Keratinocyte (primary cell): ENCODE results near the gene RBM38. TPM values are rescaled to one million over a fixed set of nuclear protein-coding genes. Genes with fewer than 3 reads are reported as not detected.

Experiments used
- DNase-seq: peaks from one replicate; pipeline ENCODE4 v3.0.0-alpha.2; 2011; ENCODE audit warnings: low read depth, missing footprints, low spot score
- FAIRE-seq: peaks from 2 replicates; lab custom pipeline; 2011; peaks lifted over from hg19 to GRCh38; lab: Jason Lieb, UNC
- H2AFZ ChIP-seq: 2 replicates; pipeline ENCODE4 v1.6.0; 2012; ENCODE audit warnings: low read length, control low read depth, inconsistent platforms; ENCODE audit not compliant: control insufficient read depth
- H3K27ac ChIP-seq: 2 replicates; pipeline ENCODE4 v1.5.1; 2011; ENCODE audit warnings: low read length; ENCODE audit not compliant: control insufficient read depth, insufficient read depth
- H3K27me3 ChIP-seq: 3 replicates; pipeline ENCODE4 v1.6.0; 2011; ENCODE audit warnings: low read length; ENCODE audit not compliant: control insufficient read depth, insufficient read depth; ENCODE audit errors: extremely low read depth
- H3K36me3 ChIP-seq, 2 experiments: 2 replicates in 1 of 2; 3 replicates in 1 of 2; pipeline ENCODE4 v1.5.1; 2011; ENCODE audit warnings: low read length in 2 of 2, mild to moderate bottlenecking in 1 of 2; ENCODE audit not compliant: control insufficient read depth in 2 of 2, insufficient read depth in 2 of 2; ENCODE audit errors: extremely low read depth in 1 of 2
- H3K4me1 ChIP-seq: 3 replicates; pipeline ENCODE4 v1.5.1; 2011; ENCODE audit warnings: low read length; ENCODE audit not compliant: control insufficient read depth, insufficient read depth; ENCODE audit errors: extremely low read depth
- H3K4me2 ChIP-seq: 3 replicates; pipeline ENCODE4 v1.6.0; 2011; ENCODE audit warnings: low read depth, low read length; ENCODE audit not compliant: control insufficient read depth, insufficient read depth; ENCODE audit errors: extremely low read depth
- H3K4me3 ChIP-seq, 3 experiments: fragments of 200-600 bp in 1 of 3; sonication (generic) in 1 of 3; 2 replicates in 2 of 3; 3 replicates in 1 of 3; pipeline ENCODE4 v1.5.1; 2011 to 2016; ENCODE audit warnings: low read length in 3 of 3, mild to moderate bottlenecking in 3 of 3, control low read depth in 2 of 3, inconsistent platforms in 1 of 3, low read depth in 1 of 3, mixed read lengths in 1 of 3, mixed run types in 1 of 3, moderate library complexity in 1 of 3; ENCODE audit not compliant: control insufficient read depth in 2 of 3, insufficient read depth in 2 of 3; ENCODE audit errors: extremely low read depth in 1 of 3
- H3K79me2 ChIP-seq: 2 replicates; pipeline ENCODE4 v1.6.0; 2012; ENCODE audit warnings: low read length; ENCODE audit not compliant: control insufficient read depth, insufficient read depth
- H3K9ac ChIP-seq: 3 replicates; pipeline ENCODE4 v1.6.0; 2011; ENCODE audit warnings: low read length; ENCODE audit not compliant: control insufficient read depth, insufficient read depth; ENCODE audit errors: extremely low read depth
- H3K9me1 ChIP-seq: 3 replicates; pipeline ENCODE4 v1.6.0; 2011; ENCODE audit warnings: low read length; ENCODE audit not compliant: control insufficient read depth, insufficient read depth; ENCODE audit errors: extremely low read depth
- H3K9me3 ChIP-seq: 2 replicates; pipeline ENCODE4 v1.5.1; 2012; ENCODE audit warnings: low read depth, low read length; ENCODE audit not compliant: control insufficient read depth
- H4K20me1 ChIP-seq: 3 replicates; pipeline ENCODE4 v1.6.0; 2011; ENCODE audit warnings: low read length; ENCODE audit not compliant: control insufficient read depth, insufficient read depth; ENCODE audit errors: extremely low read depth
- CTCF ChIP-seq, 3 experiments: IDR thresholded peaks in 1 of 3; conservative IDR thresholded peaks in 1 of 3; optimal IDR thresholded peaks in 1 of 3; 2 replicates in 2 of 3; 3 replicates in 1 of 3; pipeline versions ENCODE3 to v1.5.1; 2011; ENCODE audit warnings: low read length in 3 of 3, mild to moderate bottlenecking in 3 of 3, moderate library complexity in 2 of 3, control low read depth in 1 of 3, inconsistent platforms in 1 of 3; ENCODE audit not compliant: insufficient read depth in 2 of 3; ENCODE audit errors: extremely low read depth in 1 of 3
- EZH2 ChIP-seq: IDR thresholded peaks from one replicate; pipeline ENCODE4 v1.6.1; 2012; ENCODE audit warnings: inconsistent platforms, mild to moderate bottlenecking, low read length, moderate library complexity
- dilution Hi-C: fragments of 300-500 bp; cut with MboI; formaldehyde crosslinking; loops from one replicate; pipeline ENCODE4 v1.7.0; 2020; ENCODE audit warnings: low sequenced_read_pairs; ENCODE audit not compliant: extremely low pct_ligation_motif_present
- polyA minus RNA-seq, 3 experiments: library from RNA; depleted of rRNA, polyadenylated mRNA; stranded (reverse); fragments of >200 nt; gene quantifications; 1 replicate in 1 of 3; 2 replicates in 1 of 3; 3 replicates in 1 of 3; pipeline ENCODE4 v1.2.3, GENCODE V29; 2011
- polyA plus RNA-seq, 5 experiments: library from polyadenylated mRNA; depleted of rRNA in 3 of 5; stranded (reverse) in 3 of 5; stranded (forward) in 1 of 5; unstranded in 1 of 5; fragments of >200 nt; gene quantifications; 1 replicate in 1 of 5; 2 replicates in 3 of 5; 3 replicates in 1 of 5; pipeline versions ENCODE4 v1.2.1 to v1.2.3, GENCODE V29; 2011 to 2012; ENCODE audit warnings: missing spikeins in 2 of 5, low read depth in 1 of 5, low replicate concordance in 1 of 5

Gene RBM38
- polyA plus RNA-seq (5.1 to 6.7 TPM (median 5.7 TPM) in 3 replicates), polyA minus RNA-seq (3.5 to 4.2 TPM (median 4.1 TPM) in 3 replicates)
- 1.1 TPM for polyA plus RNA-seq (2011; ENCODE audit: low read depth)
- 4.3 and 8.2 TPM in 2 replicates for polyA plus RNA-seq (2011; cell fraction: cytosol; rRNA removed)
- polyA plus RNA-seq (2011; cell fraction: nucleus; rRNA removed) = 5.3 and 7.9 TPM in 2 replicates
- 1.9 and 7.4 TPM in 2 replicates for polyA plus RNA-seq (2012; ENCODE audit: low replicate concordance)
- polyA minus RNA-seq (2011; cell fraction: cytosol; rRNA and poly(A)+ RNA removed) = 18.4 TPM
- 2.7 and 3.7 TPM in 2 replicates for polyA minus RNA-seq (2011; cell fraction: nucleus; rRNA and poly(A)+ RNA removed)

DNA sequence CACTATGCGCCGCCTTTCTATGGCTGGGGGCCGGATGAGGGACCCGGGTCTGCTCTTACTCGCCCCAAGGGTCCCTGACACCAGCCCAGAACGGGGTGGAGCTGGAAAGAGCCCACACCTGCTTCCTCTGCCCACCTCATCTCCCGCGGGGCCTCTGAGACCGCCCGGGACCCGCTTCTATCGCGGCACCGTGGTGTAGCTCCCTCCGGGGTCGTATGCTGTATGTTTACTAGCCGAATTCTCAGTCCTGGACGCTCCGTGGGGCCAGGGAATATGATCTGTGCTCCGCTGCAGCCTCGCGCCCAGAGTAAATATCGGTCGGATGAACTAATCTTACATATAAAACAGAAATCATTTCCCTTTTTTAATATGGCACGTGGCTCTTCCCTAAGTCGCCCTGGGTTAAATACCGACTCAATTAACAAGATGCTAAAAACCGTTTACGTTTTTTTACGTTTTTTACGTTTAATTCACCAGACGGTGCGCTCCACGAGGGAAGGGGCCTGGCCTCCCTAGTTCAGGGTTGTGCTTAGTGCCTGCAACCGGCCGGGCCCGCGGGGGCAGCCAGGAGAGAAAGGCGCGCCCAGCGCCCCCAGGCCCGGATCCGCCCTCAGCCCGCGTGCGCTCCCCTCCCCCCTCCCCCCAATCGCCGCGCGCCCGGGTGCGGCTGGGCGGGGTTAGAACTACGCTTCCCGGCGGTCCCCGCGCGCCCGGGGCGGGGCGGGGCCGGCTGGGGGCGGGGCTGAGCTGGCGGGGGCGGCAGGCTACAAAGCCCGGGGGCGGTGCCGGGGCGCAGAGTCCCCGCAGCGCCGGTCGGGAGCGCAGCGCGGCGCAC is at the start of gene RBM38:
Gene RBM38, plus strand, starts transcription at position 793 of the 835 bp plus-strand sequence. CDS start 186 bp downstream, outside the sequence.
- no peak for TF ChIP-seq CTCF (optimal IDR thresholded peaks at IDR 0.05 in 1 of 3, IDR thresholded peaks at IDR 0.05 in 1 of 3, conservative IDR thresholded peaks at IDR 0.05 in 1 of 3; ENCODE audit: extremely low read depth in 1 of 3, insufficient read depth in 2 of 3, low read length in 3 of 3)
- no peak for TF ChIP-seq EZH2
- Histone ChIP-seq H3K4me1 (peaks cover 21% of the 10 kb centered on the region), H2AFZ (peak within 1 kb of the TSS; percentile 70), H3K4me3 (peak within 1 kb of the TSS; percentile 51 to 64 (median 62)), H3K9me3 (no peaks in the 10 kb centered on the region), H3K4me2 (peak within 1 kb of the TSS; percentile 83), H3K36me3 (peaks cover 0 to 6% of the 10 kb centered on the region in 2 experiments), H3K79me2 (no peaks in the 10 kb centered on the region), H3K9me1 (no peaks in the 10 kb centered on the region), H3K27me3 (no peaks in the 10 kb centered on the region), H3K9ac (peak within 1 kb of the TSS; percentile 56), H3K27ac (peak within 1 kb of the TSS; percentile 36), H4K20me1 (no peaks in the 10 kb centered on the region)
- DNase-seq (no peak), FAIRE-seq (no peak)
- dilution Hi-C loops = no loop called here

DNA sequence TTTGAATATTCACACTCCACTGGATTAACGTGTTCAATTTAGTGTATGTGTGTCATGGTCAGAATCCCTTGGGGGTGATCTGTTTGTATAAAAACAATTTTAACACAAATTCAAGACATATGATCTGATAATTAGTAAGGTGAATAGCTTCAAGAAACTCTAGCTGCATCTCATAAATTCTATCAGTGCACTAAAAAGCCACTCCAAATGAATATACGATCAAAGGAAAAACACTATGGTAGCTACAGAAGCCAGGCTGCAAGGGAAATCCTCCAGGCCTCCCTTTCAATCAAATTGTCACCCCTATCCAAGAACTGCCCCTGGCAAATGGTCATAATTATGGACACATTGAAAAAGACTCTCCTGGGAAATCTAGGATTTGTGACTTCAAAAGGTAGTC is 49.5 kb upstream of the RBM38 start:
- FAIRE-seq (no peak), DNase-seq (no peak)
- no peaks in the 10 kb centered on the region for H3K27me3 ChIP-seq
- H3K9me3 ChIP-seq = no peaks in the 10 kb centered on the region
- no peak overlapping the region for H3K9ac ChIP-seq
- no peaks in the 10 kb centered on the region for H4K20me1 ChIP-seq
- no peaks in the 10 kb centered on the region for H3K36me3 ChIP-seq
- no peaks in the 10 kb centered on the region for H3K9me1 ChIP-seq
- H3K4me2 ChIP-seq = no peak overlapping the region
- dilution Hi-C loops = loop anchor here (25.0 kb wide), 1 partner anchor 254 kb away; no protein-coding TSS in a partner anchor
- H3K4me1 ChIP-seq = no peaks in the 10 kb centered on the region
- no peak overlapping the region for H2AFZ ChIP-seq
- TF ChIP-seq CTCF (optimal IDR thresholded peaks at IDR 0.05 in 1 of 3, IDR thresholded peaks at IDR 0.05 in 1 of 3, conservative IDR thresholded peaks at IDR 0.05 in 1 of 3; ENCODE audit: extremely low read depth in 1 of 3, insufficient read depth in 2 of 3, low read length in 3 of 3) = no peak
- H3K4me3 ChIP-seq = no peak overlapping the region
- no peaks in the 10 kb centered on the region for H3K79me2 ChIP-seq
- H3K27ac ChIP-seq = no peak overlapping the region
